Lower leg skin (tissue), 3 donors: ENCODE data around the gene RNF180.

Source experiments
- CTCF ChIP-seq, 3 donors: fragments of 450-650 bp; IDR thresholded peaks; one replicate each; pipeline ENCODE4 v1.5.1; 2016; ENCODE audit warnings: antibody characterized with exemption in 3 of 3, mild to moderate bottlenecking in 3 of 3, moderate library complexity in 2 of 3
- POLR2A ChIP-seq, 2 donors: fragments of 450-650 bp; IDR thresholded peaks; one replicate each; pipeline ENCODE4 v1.6.1; 2016 to 2017; ENCODE audit warnings: antibody characterized with exemption in 2 of 2, mild to moderate bottlenecking in 1 of 2, moderate library complexity in 1 of 2

DNA sequence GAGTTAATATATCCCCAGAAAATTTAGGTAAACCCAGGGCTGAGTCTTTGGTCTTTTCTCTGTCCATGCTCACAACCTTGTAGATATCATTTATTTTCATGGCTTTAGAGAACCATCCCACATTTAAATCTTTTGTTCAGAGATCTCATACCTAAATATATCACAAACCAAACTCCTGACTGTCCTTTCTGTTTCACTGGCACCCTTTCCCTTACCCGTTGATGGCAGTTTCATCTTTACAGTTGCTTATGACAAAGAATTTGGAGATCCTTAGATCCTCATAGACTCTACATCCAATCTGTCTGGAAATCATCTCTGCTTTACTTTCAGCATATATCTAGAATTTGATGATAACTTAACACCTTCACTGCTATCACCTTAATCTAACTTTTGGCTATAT lies 19.2 kb downstream of the RNF180 start:
- TF ChIP-seq POLR2A (IDR thresholded peaks at IDR 0.05) (no peak), CTCF (IDR thresholded peaks at IDR 0.05) (no peak)
